T-helper 1 cell treated with Interleukin-12 subunit alpha and Interleukin-12 subunit beta and Interleukin-4 antibody, amounts not matched to agents 30 ng/mL and 1 ng/mL, for 36 hours (primary cell): Measurements from ENCODE around the gene RALGAPA2. TPM values are rescaled to one million over a fixed set of nuclear protein-coding genes. Genes with fewer than 3 reads are reported as not detected.

Experiments
- intact Hi-C: fragments of 100-400 bp; cut with micrococcal nuclease; formaldehyde crosslinking; loops from one replicate; pipeline ENCODE4 v1.15.1; 2024
- total RNA-seq: library from RNA; stranded (reverse); gene quantifications from 2 replicates; pipeline ENCODE4 v1.2.3, GENCODE V29; 2022

Gene RALGAPA2
- total RNA-seq, 1 donor from 2014 or later = 28.6 TPM

DNA sequence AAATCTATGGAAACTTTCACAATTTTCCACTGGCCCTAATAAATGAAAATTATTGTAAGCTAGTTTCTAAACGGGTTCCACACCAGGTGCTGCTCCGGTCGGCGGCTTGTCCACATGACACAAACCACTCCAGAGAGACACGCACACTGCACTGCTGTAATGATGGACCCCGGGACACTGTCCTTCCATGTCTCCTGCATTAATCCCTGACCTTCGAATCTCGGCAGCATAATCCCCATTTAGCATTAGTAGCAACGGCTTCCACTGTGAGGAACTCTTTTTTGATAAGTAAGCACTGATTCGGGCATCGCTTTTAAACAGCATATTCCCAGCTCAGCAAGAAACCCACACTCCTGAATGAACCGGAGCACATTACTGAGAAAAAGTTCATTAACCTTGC lies 301.0 kb downstream of the RALGAPA2 start:
- intact Hi-C loops = no loop called here

DNA sequence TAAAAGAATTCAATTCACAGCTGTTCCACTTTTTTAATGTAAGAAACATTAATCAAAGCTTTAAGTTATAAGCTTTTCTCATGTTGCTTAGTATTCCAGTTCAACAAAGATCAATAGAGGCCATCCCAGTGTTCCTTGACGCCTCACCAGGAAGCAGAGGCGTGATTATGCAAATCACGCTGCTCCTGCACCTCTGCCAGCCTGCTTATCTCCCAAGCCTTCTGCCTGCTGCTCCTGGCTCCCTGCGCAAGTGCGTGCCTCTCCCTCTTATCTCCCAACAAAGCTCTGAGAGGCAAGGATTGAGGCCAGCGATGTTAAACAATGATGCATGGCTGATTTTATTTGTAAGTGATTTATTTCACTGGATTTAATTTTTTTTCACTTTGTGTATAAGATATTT lies 301.8 kb downstream of the RALGAPA2 start:
- intact Hi-C loops = no loop called here

DNA sequence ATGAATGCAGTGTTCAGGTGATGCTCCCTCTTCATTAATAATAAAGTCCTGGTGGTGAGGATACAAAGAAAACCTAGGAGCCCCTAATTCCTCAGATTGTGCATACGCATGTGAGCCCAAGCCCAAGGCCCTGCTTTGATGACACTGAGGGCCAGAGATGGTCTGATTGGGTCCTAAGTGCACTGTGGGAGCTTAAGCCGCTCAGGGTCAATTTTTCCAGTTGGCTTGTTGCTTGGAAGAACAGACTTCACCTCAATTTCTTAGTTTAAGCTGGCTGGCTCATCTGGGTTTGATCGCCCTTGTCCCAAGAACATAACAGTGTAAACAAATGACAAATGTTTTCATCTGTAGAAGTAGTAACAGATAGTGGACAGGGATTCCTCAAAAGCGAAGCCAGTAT lies 303.1 kb downstream of the RALGAPA2 start:
- intact Hi-C loops = no loop called here

DNA sequence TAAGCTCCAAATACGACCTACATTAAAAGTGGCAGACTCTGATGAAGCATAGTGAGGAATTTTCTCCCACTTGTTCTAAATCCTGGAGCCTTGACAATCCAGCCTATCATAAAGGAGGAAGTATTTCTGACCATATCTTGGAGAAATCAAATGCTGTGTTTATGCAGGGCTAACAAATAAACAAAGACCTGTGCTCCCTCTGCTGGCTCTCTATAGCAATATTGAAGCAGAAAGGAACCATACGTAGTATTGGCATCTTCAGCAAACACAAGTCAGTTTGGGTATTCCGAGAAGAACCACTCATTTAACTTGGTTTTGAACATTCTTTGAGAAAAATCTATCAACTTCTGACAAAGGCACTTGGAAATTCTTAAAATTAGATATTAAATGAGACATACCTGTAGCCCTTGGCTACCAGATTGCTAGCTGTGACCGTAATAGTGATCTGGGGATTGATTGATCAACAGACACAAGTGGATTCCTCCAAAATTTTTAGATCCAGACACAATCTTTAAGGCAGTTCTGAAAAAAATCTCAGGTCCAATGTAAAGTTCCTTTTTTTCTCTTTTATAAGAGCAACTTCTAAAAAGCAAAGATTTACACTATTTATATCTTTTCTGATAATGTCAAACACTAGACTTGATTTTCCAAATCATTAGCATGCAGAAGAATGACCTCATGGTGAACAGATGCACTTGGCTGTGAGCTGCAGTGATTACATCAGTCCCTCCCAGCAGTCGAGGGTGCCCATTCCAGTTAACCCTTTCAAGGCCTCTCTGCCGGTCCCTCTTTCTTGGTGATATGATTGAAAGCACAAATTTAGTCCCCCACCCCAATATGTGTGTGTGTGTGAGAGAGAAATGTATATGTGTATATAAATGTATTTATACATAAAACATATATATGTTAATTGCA lies 304.3 kb downstream of the RALGAPA2 start:
- intact Hi-C loops = no loop called here

DNA sequence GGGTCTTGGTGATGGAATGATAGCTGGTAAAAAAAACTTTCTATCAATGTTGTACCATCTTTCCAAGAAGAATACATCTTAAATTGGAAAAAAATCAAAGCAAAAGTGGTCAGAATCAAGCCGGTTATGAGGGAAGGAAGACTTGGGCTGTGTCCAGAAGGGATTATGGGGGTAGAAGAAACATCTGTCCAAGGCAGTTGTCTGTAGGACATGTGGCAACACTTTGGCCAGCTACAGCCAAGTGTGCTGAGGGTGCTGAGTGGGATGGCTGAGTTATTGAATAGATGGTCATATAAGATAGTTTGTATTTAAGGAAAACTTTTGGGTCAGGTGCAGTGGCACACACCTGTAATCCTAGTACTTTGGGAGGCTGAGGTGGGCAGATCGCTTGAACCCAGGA lies 306.1 kb downstream of the RALGAPA2 start:
- intact Hi-C loops = no loop called here

DNA sequence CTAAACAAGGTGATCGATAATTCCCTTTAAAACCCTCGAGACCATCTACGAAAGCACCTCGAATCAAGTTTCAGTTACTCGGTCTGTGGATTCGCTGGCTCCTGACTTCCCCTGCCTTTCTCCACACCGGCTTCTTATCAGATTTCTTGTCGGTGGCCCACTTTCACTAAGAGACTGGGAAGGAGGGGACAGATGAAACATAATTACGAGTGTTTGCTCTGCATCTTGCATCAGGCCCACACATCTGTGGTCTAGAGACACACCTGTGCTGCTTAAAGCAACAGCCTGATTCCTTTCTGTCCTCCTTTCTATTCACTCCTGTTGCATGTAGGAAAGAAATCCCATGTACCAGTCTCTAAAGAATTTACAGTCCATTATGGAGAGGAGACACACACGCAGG lies 306.8 kb downstream of the RALGAPA2 start:
- intact Hi-C loops = no loop called here

DNA sequence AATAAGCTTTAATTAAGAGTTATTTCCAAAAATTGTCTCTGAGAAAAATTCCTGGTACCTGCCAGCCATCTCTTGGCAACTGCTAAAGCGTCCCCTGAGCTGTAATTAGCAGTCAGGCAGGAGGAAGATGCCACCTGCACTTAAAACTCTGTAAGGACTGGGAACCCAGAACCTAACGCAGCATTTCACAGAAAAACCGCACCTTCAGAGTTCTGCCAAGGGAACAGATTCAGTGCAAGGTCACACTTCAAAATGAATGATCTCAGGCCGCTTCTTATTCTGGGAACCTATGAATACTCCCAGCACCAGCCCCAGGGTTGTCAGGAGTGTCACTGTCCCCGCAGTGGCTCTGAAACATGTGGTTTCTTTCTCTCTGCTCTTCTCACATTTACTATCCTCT lies 307.8 kb downstream of the RALGAPA2 start:
- intact Hi-C loops = no loop called here

DNA sequence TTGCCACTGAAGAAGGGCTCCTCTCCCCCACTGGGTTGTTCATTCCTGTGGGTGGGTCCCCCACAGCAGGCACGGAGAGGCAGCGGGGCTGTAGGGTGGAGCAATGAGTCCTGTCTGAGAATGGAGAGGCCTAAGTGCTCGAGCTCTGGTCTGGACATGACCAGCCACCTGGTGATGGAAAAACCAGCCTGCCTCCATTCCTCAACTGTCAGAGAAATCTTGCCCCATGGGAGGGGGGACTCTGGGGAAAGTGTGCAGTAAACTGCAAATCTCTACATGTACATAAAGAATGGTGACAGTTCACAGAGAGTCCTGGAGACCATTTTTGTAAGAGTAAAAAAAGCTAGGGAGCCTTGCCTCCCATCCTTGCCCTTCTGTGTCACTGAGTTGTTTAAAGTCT lies 310.5 kb downstream of the RALGAPA2 start:
- intact Hi-C loops = no loop called here

DNA sequence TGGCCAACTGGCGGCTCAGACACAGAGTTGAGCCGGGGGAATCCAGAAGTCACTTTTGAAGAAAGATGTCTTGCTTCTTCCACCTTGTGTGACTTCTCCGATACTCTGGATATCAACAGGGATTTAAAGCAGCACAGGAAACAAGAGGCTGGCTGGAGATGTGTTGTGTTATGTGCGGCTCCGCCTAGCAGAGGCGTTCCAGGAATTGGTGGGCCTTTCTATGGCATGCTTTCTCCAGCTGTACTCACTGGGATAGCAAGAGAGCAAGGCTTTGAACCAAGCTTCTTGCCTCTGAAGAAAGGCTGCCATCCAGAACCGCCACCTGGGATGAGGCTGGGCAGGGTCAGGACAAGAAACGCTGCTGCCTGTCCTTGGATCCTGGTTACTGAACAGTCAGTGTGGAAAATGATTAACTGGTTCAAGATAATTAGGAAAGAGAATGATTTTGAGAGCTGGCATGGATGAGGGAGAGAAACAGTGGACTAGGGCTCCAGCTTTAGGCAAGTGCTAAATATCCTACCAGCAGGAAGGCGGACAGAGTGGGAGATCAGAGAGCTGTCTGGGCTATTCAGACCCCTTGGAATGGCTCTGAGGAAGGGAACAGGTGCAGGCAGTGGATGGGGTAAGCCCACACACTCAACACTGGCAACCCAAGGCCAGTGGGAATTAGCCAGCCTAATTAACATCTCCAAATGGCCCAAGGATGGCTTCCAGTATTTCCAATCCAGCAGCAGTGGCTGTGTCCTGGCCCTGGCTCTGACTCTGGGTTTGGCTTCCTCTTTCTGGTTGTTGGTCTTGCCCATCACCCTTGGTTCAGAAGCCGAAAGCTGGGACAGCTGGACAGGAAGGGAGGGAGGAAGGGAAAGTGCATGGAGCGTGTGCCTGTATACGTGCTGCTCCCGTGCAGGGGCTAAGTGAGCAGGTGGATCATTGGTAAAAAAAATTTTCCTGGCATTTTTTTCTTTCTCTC lies 312.6 kb downstream of the RALGAPA2 start:
- intact Hi-C loops = no loop called here

DNA sequence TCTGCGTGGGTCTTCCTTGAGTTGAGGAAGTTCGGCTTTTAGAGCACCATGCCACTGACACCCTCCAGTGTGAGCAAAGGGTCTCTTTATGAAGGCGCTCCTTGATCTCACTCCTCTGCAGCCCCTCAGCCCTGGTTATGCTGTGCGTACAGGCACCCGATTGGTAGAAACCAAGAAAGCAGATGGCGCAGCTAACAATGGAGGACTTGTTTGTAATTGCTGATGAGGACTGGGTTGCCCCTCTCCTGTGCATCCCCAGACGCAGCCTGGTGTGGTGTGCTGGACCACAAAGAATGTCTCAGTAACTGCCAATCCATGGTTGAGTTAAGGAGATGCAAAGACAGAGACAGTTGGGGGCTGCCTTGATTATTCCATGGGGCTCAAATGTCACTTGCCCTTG lies 314.3 kb downstream of the RALGAPA2 start:
- intact Hi-C loops = no loop called here

DNA sequence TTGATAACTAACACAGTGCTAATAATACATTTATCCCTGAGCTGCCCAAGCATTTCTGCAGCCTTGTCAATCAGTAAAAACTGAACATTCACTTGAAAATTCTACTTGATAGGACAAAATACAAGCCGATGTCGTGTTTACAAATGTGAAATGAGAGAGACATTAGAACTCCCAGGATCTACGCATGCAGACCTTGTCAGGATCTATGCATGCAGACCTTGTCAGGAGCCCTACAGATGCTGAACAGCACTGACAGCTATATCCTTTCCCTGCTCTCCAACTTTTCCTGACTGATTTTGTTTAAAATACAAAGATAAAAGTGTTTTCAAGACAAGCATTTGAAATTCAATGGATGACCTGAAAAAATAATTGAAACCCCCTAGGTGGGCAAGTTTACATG lies 315.6 kb downstream of the RALGAPA2 start:
- intact Hi-C loops = no loop called here

DNA sequence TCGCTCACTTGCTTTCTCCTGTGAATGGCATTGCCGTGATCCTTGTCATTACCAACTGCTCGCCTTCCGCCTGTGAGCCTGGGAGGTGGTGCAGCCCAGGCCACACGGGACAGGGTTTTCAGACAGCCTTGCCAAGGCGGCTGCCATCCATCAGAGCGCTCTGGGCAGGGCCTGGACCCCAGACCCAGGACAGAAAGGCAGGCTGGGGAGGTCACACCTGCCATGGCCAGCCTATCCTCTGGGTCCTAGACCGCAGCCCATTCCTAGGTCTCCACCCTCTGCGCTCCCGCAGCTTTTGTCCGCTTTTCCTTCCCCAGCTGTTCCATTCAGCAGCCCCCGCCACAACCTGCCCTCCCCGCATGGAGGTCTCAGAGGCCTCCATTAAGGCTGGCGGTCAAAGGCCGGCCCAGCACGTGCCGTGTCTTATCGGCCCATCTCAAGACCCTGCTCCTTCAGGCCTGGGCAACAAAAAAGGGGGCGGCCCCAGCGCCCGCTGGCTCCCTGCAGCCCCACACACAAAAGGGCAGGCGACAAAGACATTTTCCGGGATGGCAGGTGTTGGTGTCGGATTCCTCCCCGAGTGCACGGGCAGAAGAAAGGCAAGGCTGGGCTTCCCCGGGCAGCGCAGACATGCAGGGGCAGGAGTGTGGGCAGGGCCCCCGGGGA lies 316.4 kb downstream of the RALGAPA2 start:
- intact Hi-C loops = no loop called here

DNA sequence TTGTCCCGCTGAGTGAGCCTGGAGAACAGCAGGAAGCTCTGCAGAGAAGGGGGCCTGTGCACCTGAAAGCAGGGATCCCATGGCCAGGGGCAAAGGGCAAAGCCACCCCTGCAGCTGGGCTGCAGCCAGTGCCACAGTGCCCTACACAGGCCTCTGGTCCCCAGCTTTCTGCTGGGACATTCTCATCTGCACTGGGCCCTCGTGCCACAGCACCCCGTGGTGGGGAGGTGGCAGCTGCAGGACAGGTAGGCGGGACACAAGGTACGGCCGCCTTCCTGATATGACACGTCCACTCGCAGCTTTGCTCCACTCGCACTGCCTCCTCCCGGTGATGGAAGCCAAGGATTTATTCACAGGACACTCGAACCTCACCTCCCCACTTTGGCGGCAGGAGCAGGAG lies 317.4 kb downstream of the RALGAPA2 start:
- intact Hi-C loops = no loop called here

DNA sequence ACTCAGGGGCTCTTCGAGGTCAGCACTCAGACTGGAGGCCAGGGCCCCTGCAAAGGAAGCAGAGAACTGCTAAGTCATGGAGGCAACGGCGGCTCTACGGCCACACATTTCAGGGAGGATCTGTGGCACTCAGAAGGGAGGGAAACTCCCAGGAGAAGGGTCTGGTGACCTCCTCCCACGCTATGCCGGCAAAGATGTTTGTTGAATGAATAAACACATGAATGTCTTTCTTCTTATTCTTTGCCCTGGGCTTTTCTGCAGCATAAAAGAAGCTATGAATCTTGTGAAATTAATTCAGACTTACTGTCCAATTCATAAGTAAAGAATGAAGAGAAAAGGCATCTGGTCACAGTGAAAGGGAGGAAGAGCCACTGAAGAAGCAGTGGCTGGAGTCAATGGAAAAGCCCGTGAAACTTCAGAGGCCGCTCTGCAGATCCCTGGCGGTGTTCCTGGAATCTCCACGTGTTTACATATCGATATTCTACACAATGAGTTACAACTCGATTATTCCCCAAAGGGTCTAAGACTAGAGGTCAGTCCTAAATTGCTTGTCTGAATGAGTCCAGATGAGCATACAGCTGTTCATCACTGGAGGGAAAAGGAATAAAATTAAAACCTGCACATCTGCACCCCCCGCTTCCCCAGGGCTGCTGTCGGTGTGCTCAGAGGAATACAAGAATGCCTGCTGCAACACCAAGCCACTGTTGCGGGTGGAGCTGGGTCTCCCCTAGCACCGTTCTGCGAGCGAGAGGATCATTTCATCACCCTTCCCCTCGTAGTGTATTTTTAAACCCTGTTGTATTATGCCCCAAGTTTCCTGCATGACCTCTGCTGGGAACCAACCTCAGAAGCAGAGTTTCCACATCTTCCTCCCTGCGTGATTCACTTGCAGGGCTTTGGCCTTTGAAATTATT lies 319.0 kb downstream of the RALGAPA2 start:
- intact Hi-C loops = no loop called here

DNA sequence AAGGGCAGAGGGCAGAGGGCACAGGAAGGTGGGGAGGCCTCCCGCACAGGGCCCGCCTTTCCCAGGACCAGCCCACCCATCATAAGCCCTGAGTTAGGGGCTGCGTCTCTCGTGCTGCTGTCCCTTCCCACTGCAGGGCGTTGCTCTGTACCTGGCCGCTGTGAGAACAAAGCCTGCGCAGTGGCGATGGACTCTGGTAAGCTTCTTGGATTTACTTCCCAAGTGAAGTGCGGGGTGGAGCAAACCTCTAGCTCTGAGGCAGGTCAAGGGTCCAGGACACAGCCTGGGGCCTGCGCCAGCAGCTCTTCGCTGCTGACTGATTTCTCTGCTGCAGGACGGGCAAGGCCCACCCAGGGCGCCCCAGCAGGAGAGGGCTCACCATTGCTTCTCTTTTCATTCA lies 320.7 kb downstream of the RALGAPA2 start:
- intact Hi-C loops = no loop called here

DNA sequence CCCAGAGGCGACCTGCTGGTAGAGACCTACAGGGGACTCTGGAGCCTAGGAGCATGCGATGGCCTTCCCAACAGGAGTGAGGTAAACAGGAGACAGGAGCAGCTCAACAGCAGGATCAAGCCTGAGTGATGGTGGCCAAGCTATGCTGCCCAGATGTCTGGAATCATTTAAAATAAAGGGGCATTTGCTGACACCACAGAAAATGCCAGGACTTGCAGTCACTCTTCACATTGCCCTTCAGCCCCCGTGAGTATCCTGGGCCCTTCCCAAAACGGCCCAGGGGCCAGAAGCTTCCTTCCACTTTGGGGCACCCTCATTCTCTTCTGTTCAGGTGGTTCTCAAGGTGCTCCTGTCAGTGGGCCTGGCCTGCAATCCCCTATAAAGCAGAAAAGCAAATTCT lies 321.3 kb downstream of the RALGAPA2 start:
- intact Hi-C loops = no loop called here

DNA sequence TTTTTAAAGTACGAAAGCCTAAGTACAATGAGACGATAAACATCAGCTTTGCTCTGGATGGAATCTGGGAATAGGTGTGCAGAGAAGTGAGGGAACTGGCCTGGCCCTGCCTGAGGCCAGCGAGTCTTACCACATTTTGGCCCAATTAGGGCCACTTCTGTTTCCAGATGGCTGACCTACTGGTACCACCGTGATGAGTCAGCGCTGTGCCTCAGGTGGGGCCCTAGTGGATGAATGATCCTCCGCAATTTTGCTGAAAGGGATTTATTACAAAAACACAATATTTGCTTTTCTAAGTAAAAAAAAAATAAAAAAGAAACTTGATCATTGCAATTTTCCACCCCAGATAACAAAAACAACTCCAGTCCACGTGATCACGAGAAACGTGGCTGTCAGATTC lies 322.1 kb downstream of the RALGAPA2 start:
- intact Hi-C loops = no loop called here

DNA sequence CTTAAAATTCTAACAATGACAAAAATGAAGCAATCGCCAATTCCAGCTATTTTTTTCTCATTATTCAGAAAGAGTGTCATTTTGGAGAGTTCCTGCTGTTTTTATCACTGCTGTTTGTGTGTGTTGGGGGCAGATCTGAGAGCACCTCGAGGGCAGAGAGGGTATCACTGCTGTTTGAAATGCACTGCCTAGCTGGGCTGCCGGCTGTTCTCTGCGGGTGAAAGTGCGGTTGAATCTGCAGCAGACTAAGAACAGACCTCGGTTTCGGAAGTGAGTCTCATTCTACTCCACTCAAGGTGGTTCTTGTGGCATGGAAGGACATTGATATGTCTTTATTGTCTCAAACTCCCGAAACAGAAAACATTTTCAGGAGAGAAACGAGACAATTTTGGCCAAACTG lies 326.3 kb downstream of the RALGAPA2 start:
- intact Hi-C loops = no loop called here

DNA sequence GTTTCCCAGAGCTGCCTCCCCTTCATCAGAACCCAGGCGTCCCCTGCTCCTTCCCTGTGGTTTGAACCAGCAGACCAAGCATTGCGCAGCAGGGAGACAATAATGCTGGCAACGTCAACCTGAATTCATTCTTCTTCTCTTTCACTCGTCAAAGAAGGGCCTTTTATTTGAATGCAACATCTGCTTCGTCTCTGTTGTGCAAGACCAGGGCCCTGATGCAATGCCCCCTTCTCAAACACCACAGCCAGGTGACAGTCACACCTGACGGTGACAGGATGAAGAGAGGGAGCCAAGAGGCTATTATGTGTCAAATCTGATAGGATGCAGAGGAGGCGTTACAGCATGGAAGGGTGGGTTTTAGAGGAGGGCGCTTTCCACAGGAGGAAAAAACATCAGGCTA lies 336.6 kb downstream of the RALGAPA2 start:
- intact Hi-C loops = no loop called here

DNA sequence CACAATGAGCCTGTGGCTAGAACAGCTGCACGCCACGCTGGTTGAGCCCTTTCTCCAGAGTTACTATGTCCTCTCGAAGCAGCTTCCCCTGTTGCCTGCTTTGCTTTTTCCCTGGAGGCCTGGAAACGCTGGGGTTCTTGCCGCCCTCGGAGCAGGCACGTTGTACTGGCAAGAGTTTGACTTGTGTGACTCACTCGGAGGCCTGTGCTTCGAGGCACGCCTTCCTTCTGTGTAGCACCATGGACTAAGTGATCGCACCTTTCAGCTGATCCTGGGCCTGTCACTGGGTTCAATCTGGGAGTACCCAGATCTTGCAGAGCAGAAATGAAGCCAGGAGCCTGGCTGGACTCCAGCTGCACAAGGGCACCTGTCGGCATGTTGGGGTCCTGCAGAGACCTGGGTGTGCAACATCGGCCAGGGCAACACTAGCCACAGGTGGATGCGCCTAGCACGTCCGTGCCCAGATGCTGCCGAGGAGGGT lies 339.3 kb downstream of the RALGAPA2 start:
- intact Hi-C loops = no loop called here
